Left renal pelvis (tissue), 4 donors: Measurements from ENCODE around the gene NEK8. TPM values are rescaled to one million over a fixed set of nuclear protein-coding genes. Genes with fewer than 3 reads are reported as not detected.

Experiments used
- DNase-seq, 4 donors: peaks; one replicate each; pipeline ENCODE4 v3.0.0-alpha.2; 2013; ENCODE audit warnings: low read depth in 4 of 4, low spot score in 3 of 4
- polyA plus RNA-seq, 4 donors: library from polyadenylated mRNA; unstranded; fragments of 120-200 nt; gene quantifications; one replicate each; pipeline ENCODE4 v1.2.1, GENCODE V29; 2013; ENCODE audit not compliant: insufficient read length in 4 of 4

Gene NEK8
- polyA plus RNA-seq = 10 to 100 TPM in 1 of 4 donors, 1 to 10 TPM in 3; 2.8 to 13.2 (median 7.2) TPM

GRCh38 chr17:28728364-28729200 is at the start of gene NEK8:
Gene NEK8, plus strand, starts transcription at chr17:28728788. Its CDS starts 26 bp downstream, at chr17:28728814.
- peak in 1 of 4 donors; percentile 80 for DNase-seq

- DNase-seq = no peak
Measured at GRCh38 chr17:28682655-28683054, 45.9 kb upstream of the NEK8 start.

- no peak for DNase-seq
Measured at GRCh38 chr17:28684963-28685362, 43.6 kb upstream of the NEK8 start.

GRCh38 chr17:28685366-28685765 is 43.2 kb upstream of the NEK8 start:
- DNase-seq = no peak

GRCh38 chr17:28686296-28686695 is 42.3 kb upstream of the NEK8 start:
- no peak for DNase-seq

- no peak for DNase-seq
Measured at GRCh38 chr17:28688481-28688880, 40.1 kb upstream of the NEK8 start.

GRCh38 chr17:28689011-28689410 is 39.6 kb upstream of the NEK8 start:
- DNase-seq = no peak

GRCh38 chr17:28693869-28694268 is 34.7 kb upstream of the NEK8 start:
- DNase-seq = no peak

GRCh38 chr17:28698253-28698941 is 30.2 kb upstream of the NEK8 start:
- no peak for DNase-seq

- no peak for DNase-seq
Measured at GRCh38 chr17:28700278-28700677, 28.3 kb upstream of the NEK8 start.

GRCh38 chr17:28700830-28701492 is 27.6 kb upstream of the NEK8 start:
- no peak for DNase-seq

GRCh38 chr17:28702026-28702751 is 26.4 kb upstream of the NEK8 start:
- DNase-seq = no peak

GRCh38 chr17:28702752-28703150 is 25.8 kb upstream of the NEK8 start:
- no peak for DNase-seq

- DNase-seq = no peak
Measured at GRCh38 chr17:28703552-28704218, 24.9 kb upstream of the NEK8 start.

- DNase-seq = no peak
Measured at GRCh38 chr17:28704219-28704858, 24.2 kb upstream of the NEK8 start.

GRCh38 chr17:28705074-28705659 is 23.4 kb upstream of the NEK8 start:
- no peak for DNase-seq

- no peak for DNase-seq
Measured at GRCh38 chr17:28705728-28706334, 22.8 kb upstream of the NEK8 start.

- no peak for DNase-seq
Measured at GRCh38 chr17:28706471-28707338, 21.9 kb upstream of the NEK8 start.
